Keratinocyte (primary cell): ENCODE results near the gene SNCB. TPM values are rescaled to one million over a fixed set of nuclear protein-coding genes. Genes with fewer than 3 reads are reported as not detected.

Experiments used
- DNase-seq: peaks from one replicate; pipeline ENCODE4 v3.0.0-alpha.2; 2011; ENCODE audit warnings: low read depth, missing footprints, low spot score
- FAIRE-seq: peaks from 2 replicates; lab custom pipeline; 2011; peaks lifted over from hg19 to GRCh38; lab: Jason Lieb, UNC
- H2AFZ ChIP-seq: 2 replicates; pipeline ENCODE4 v1.6.0; 2012; ENCODE audit warnings: low read length, control low read depth, inconsistent platforms; ENCODE audit not compliant: control insufficient read depth
- H3K27ac ChIP-seq: 2 replicates; pipeline ENCODE4 v1.5.1; 2011; ENCODE audit warnings: low read length; ENCODE audit not compliant: control insufficient read depth, insufficient read depth
- H3K27me3 ChIP-seq: 3 replicates; pipeline ENCODE4 v1.6.0; 2011; ENCODE audit warnings: low read length; ENCODE audit not compliant: control insufficient read depth, insufficient read depth; ENCODE audit errors: extremely low read depth
- H3K36me3 ChIP-seq, 2 experiments: 2 replicates in 1 of 2; 3 replicates in 1 of 2; pipeline ENCODE4 v1.5.1; 2011; ENCODE audit warnings: low read length in 2 of 2, mild to moderate bottlenecking in 1 of 2; ENCODE audit not compliant: control insufficient read depth in 2 of 2, insufficient read depth in 2 of 2; ENCODE audit errors: extremely low read depth in 1 of 2
- H3K4me1 ChIP-seq: 3 replicates; pipeline ENCODE4 v1.5.1; 2011; ENCODE audit warnings: low read length; ENCODE audit not compliant: control insufficient read depth, insufficient read depth; ENCODE audit errors: extremely low read depth
- H3K4me2 ChIP-seq: 3 replicates; pipeline ENCODE4 v1.6.0; 2011; ENCODE audit warnings: low read depth, low read length; ENCODE audit not compliant: control insufficient read depth, insufficient read depth; ENCODE audit errors: extremely low read depth
- H3K4me3 ChIP-seq, 3 experiments: fragments of 200-600 bp in 1 of 3; sonication (generic) in 1 of 3; 2 replicates in 2 of 3; 3 replicates in 1 of 3; pipeline ENCODE4 v1.5.1; 2011 to 2016; ENCODE audit warnings: low read length in 3 of 3, mild to moderate bottlenecking in 3 of 3, control low read depth in 2 of 3, inconsistent platforms in 1 of 3, low read depth in 1 of 3, mixed read lengths in 1 of 3, mixed run types in 1 of 3, moderate library complexity in 1 of 3; ENCODE audit not compliant: control insufficient read depth in 2 of 3, insufficient read depth in 2 of 3; ENCODE audit errors: extremely low read depth in 1 of 3
- H3K79me2 ChIP-seq: 2 replicates; pipeline ENCODE4 v1.6.0; 2012; ENCODE audit warnings: low read length; ENCODE audit not compliant: control insufficient read depth, insufficient read depth
- H3K9ac ChIP-seq: 3 replicates; pipeline ENCODE4 v1.6.0; 2011; ENCODE audit warnings: low read length; ENCODE audit not compliant: control insufficient read depth, insufficient read depth; ENCODE audit errors: extremely low read depth
- H3K9me1 ChIP-seq: 3 replicates; pipeline ENCODE4 v1.6.0; 2011; ENCODE audit warnings: low read length; ENCODE audit not compliant: control insufficient read depth, insufficient read depth; ENCODE audit errors: extremely low read depth
- H3K9me3 ChIP-seq: 2 replicates; pipeline ENCODE4 v1.5.1; 2012; ENCODE audit warnings: low read depth, low read length; ENCODE audit not compliant: control insufficient read depth
- H4K20me1 ChIP-seq: 3 replicates; pipeline ENCODE4 v1.6.0; 2011; ENCODE audit warnings: low read length; ENCODE audit not compliant: control insufficient read depth, insufficient read depth; ENCODE audit errors: extremely low read depth
- CTCF ChIP-seq, 3 experiments: IDR thresholded peaks in 1 of 3; conservative IDR thresholded peaks in 1 of 3; optimal IDR thresholded peaks in 1 of 3; 2 replicates in 2 of 3; 3 replicates in 1 of 3; pipeline versions ENCODE3 to v1.5.1; 2011; ENCODE audit warnings: low read length in 3 of 3, mild to moderate bottlenecking in 3 of 3, moderate library complexity in 2 of 3, control low read depth in 1 of 3, inconsistent platforms in 1 of 3; ENCODE audit not compliant: insufficient read depth in 2 of 3; ENCODE audit errors: extremely low read depth in 1 of 3
- EZH2 ChIP-seq: IDR thresholded peaks from one replicate; pipeline ENCODE4 v1.6.1; 2012; ENCODE audit warnings: inconsistent platforms, mild to moderate bottlenecking, low read length, moderate library complexity
- dilution Hi-C: fragments of 300-500 bp; cut with MboI; formaldehyde crosslinking; loops from one replicate; pipeline ENCODE4 v1.7.0; 2020; ENCODE audit warnings: low sequenced_read_pairs; ENCODE audit not compliant: extremely low pct_ligation_motif_present
- polyA plus RNA-seq, 5 experiments: library from polyadenylated mRNA; depleted of rRNA in 3 of 5; stranded (reverse) in 3 of 5; stranded (forward) in 1 of 5; unstranded in 1 of 5; fragments of >200 nt; gene quantifications; 1 replicate in 1 of 5; 2 replicates in 3 of 5; 3 replicates in 1 of 5; pipeline versions ENCODE4 v1.2.1 to v1.2.3, GENCODE V29; 2011 to 2012; ENCODE audit warnings: missing spikeins in 2 of 5, low read depth in 1 of 5, low replicate concordance in 1 of 5

The SNCB gene
- polyA plus RNA-seq, 1 donor (not counting 4 experiments of a cell fraction or from before 2014, with no cell fraction given): 0.69 TPM

DNA sequence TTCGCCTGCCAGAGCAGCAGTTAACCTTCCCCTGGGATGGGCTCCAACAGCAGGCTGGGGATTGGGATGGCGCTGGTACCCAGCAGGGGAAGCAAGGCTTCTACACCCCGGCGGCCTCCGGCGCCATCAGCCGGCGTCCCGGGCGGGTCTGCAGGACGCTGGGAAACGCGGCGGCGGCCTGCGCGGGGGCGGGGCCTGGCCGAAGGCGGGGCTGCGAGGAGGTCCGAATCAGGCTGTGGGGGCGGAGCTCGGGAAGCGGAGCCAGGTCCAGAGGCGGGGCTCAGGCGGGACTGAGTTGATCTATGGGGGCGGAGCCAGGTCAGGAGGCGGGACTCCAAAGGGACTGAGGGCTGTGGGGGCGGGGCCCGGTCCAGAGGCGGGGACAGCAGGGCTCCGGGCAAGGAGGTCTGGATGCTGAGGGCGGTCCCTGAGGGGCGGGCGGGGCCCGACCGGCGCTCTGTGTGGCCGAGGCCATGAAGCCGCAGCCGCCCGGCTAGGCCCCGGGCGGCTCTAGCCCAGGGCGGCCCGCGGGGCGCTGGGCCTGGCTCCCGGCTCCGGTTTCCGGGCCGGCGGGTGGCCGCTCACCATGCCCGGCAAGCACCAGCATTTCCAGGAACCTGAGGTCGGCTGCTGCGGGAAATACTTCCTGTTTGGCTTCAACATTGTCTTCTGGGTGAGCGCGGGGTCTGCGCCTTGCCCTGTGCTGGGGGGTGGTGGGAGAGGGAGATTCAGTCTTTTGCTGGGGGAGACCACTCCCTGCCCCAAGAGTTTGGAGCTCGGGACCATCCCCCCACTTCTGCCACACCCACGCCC lies 16.9 kb upstream of the SNCB start, which contains the start of gene TSPAN17:
TSPAN17 (plus strand) TSS at position 455 of the 813 bp plus-strand sequence; CDS start at position 587, 132 bp downstream.
- Histone ChIP-seq H3K9me3 (no peaks in the 10 kb centered on the region), H4K20me1 (no peaks in the 10 kb centered on the region), H3K27ac (peak within 1 kb of the TSS; percentile 20), H3K9ac (peak within 1 kb of the TSS; percentile 81), H3K4me3 (peak within 1 kb of the TSS; percentile 78 to 91 (median 81)), H3K27me3 (no peaks in the 10 kb centered on the region), H3K4me1 (peaks cover 15% of the 10 kb centered on the region), H3K4me2 (peak within 1 kb of the TSS; percentile 91), H2AFZ (peak within 1 kb of the TSS; percentile 96), H3K36me3 (peaks cover 0 to under 1% of the 10 kb centered on the region in 2 experiments), H3K9me1 (no peaks in the 10 kb centered on the region), H3K79me2 (peaks cover 28% of the 10 kb centered on the region)
- FAIRE-seq (peak; percentile 73), DNase-seq (peak; percentile 86)
- TF ChIP-seq CTCF (optimal IDR thresholded peaks at IDR 0.05 in 1 of 3, IDR thresholded peaks at IDR 0.05 in 1 of 3, conservative IDR thresholded peaks at IDR 0.05 in 1 of 3; ENCODE audit: extremely low read depth in 1 of 3, insufficient read depth in 2 of 3, low read length in 3 of 3): peak in 1 of 3 experiments; percentile 26
- no peak for TF ChIP-seq EZH2
- dilution Hi-C loops: no loop called here

- TF ChIP-seq EZH2: no peak
- TF ChIP-seq CTCF (optimal IDR thresholded peaks at IDR 0.05 in 1 of 3, IDR thresholded peaks at IDR 0.05 in 1 of 3, conservative IDR thresholded peaks at IDR 0.05 in 1 of 3; ENCODE audit: extremely low read depth in 1 of 3, insufficient read depth in 2 of 3, low read length in 3 of 3): no peak
- Histone ChIP-seq H3K4me2 (peak overlapping the region; percentile 83), H3K9ac (peak overlapping the region; percentile 81), H3K9me3 (no peaks in the 10 kb centered on the region), H3K36me3 (no peaks in the 10 kb centered on the region), H4K20me1 (no peaks in the 10 kb centered on the region), H3K27ac (peak overlapping the region; percentile 20), H3K9me1 (no peaks in the 10 kb centered on the region), H3K79me2 (peaks cover 28% of the 10 kb centered on the region), H2AFZ (peak overlapping the region; percentile 96), H3K4me1 (peaks cover 15% of the 10 kb centered on the region), H3K27me3 (no peaks in the 10 kb centered on the region), H3K4me3 (peak overlapping the region; percentile 51 to 78 (median 58))
- FAIRE-seq: peak; percentile 60
- DNase-seq: no peak
- dilution Hi-C loops: no loop called here
These were observed 16.3 kb upstream of the SNCB start for GRCh38 chr5:176646707-176647029.
